ENCODE data around the gene MOK.

DNA sequence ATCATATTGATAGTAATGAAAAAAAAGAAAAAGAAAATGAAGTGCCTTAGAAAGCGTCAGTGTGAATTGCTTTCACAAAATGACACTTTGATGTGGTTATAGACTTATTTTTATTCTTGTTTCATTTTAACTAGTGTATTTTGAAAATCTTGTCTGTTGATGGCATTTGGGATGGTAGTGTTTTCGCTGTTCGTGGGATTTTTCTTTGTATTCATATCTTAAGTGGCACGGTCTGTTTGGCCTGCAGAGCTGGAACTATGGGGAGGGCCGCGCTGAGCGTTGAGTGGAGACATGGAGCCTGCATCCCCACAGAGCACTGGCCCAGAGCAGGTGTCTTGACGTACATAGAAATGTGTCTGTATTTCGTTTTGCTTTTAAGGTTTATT lies 103.6 kb downstream of the MOK start:
- TF ChIP-seq, protein P1, sequence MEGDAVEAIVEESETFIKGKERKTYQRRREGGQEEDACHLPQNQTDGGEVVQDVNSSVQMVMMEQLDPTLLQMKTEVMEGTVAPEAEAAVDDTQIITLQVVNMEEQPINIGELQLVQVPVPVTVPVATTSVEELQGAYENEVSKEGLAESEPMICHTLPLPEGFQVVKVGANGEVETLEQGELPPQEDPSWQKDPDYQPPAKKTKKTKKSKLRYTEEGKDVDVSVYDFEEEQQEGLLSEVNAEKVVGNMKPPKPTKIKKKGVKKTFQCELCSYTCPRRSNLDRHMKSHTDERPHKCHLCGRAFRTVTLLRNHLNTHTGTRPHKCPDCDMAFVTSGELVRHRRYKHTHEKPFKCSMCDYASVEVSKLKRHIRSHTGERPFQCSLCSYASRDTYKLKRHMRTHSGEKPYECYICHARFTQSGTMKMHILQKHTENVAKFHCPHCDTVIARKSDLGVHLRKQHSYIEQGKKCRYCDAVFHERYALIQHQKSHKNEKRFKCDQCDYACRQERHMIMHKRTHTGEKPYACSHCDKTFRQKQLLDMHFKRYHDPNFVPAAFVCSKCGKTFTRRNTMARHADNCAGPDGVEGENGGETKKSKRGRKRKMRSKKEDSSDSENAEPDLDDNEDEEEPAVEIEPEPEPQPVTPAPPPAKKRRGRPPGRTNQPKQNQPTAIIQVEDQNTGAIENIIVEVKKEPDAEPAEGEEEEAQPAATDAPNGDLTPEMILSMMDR (conservative IDR thresholded peaks at IDR 0.05 in 1 of 2, IDR thresholded peaks at IDR 0.05 in 1 of 2; ENCODE audit: extremely low read depth in 1 of 2, insufficient read depth in 1 of 2, low read depth in 1 of 2, low read length in 2 of 2), result no peak
- TF ChIP-seq EZH2 (IDR thresholded peaks at IDR 0.05; ENCODE audit: borderline replicate concordance, low read length), result no peak

Data from mammary epithelial cell (primary cell).